ENCODE data around the gene PDE11A. TPM values are rescaled to one million over a fixed set of nuclear protein-coding genes. Genes with fewer than 3 reads are reported as not detected.

The PDE11A gene
- total and polyA plus RNA-seq, 2 of the 8 experiments (the other 6 are each of a cell fraction or from before 2014, with no cell fraction given) = 0.19 to 0.23 TPM

DNA sequence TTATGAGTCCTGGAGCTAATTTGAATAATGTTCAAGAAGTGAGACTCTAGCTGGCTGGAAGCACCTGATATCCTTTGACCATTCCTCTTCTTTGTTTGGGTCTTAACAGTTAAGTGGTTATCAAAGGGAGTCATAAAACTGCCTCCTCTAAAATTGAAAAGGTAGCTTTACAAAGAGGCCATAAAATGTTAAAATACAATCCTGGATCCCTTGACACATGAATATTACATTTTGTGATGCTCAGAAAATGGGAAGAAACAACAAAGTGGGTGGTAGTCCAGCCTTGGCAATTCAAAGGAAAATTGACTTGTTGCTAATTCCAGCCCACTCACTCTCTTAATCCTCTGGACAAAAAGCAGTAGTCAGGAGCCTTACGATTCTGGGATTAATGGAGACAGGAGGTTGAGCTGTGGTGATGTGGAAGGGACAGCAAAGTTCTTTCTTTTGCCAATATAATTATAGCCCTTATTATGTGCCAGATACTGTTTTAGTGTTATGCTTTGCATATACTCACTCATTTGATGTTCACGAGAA, 339.2 kb downstream of the PDE11A start:
- ChIA-PET POLR2A (ENCODE audit: partially characterized antibody) (no interaction called here), CTCF (ENCODE audit: partially characterized antibody) (interaction anchor here (0.6 to 1.4 kb wide), 3 partner anchors 25 to 63 kb away, joined by 3 read pairs; no protein-coding TSS in a partner anchor)
- H3K27me3 ChIP-seq (replicated peaks in 1 of 4; ENCODE audit: control insufficient read depth in 3 of 4, extremely low read depth in 1 of 4, insufficient read depth in 3 of 4, low read length in 3 of 4) = peaks cover 27 to 72% (median 58%) of the 10 kb centered on the region in 4 experiments

More for the DNA sequence above, 339.2 kb downstream of the PDE11A start:
- Histone ChIP-seq H2BK5ac (ENCODE audit: low read depth, low read length) (no peak overlapping the region), H2AK5ac (ENCODE audit: low read depth, low read length) (no peak overlapping the region), H3K4ac (replicated peaks; ENCODE audit: insufficient read length, low read depth, low read length) (no peak overlapping the region), H4K5ac (ENCODE audit: insufficient read length, low read depth, low read length) (no peak overlapping the region), H3K79me2 (ENCODE audit: control insufficient read depth in 1 of 2, insufficient read depth in 2 of 2, low read length in 2 of 2) (no peaks in the 10 kb centered on the region), H4K91ac (replicated peaks; ENCODE audit: insufficient read length, low read length) (no peak overlapping the region), H3K27ac (ENCODE audit: low read depth, low read length) (no peak overlapping the region), H3K14ac (ENCODE audit: insufficient read length) (no peak overlapping the region), H3K36me3 (ENCODE audit: control insufficient read depth in 2 of 4, insufficient read depth in 4 of 4, low read length in 3 of 4) (no peaks in the 10 kb centered on the region), H4K8ac (ENCODE audit: extremely low read depth, insufficient read depth, low read length) (no peak overlapping the region), H3K23ac (ENCODE audit: insufficient read length) (no peak overlapping the region), H3K9ac (replicated peaks in 1 of 4; ENCODE audit: extremely low read depth in 1 of 4, low read depth in 3 of 4, low read length in 3 of 4) (no peak overlapping the region), H3K9me3 (ENCODE audit: insufficient read depth in 2 of 2, low read depth in 1 of 2, low read length in 1 of 2) (no peaks in the 10 kb centered on the region), H2BK20ac (ENCODE audit: low read length) (no peak overlapping the region), H2BK15ac (ENCODE audit: low read length) (no peak overlapping the region), H4K20me1 (replicated peaks in 1 of 2; ENCODE audit: control insufficient read depth in 1 of 2, insufficient read depth in 2 of 2, low read length in 2 of 2) (no peaks in the 10 kb centered on the region), H3K79me1 (ENCODE audit: low read depth, low read length) (no peaks in the 10 kb centered on the region), H3K4me2 (ENCODE audit: insufficient read depth in 1 of 2, low read depth in 2 of 2, low read length in 2 of 2) (no peak overlapping the region), H3K56ac (replicated peaks; ENCODE audit: insufficient read length, low read depth, low read length) (no peak overlapping the region), H3K23me2 (ENCODE audit: low read depth, low read length) (no peaks in the 10 kb centered on the region), H2AFZ (ENCODE audit: low read length) (no peak overlapping the region), H2BK12ac (ENCODE audit: low read depth, low read length) (no peak overlapping the region), H3K4me1 (replicated peaks in 1 of 4; ENCODE audit: control insufficient read depth in 3 of 4, insufficient read depth in 4 of 4, low read length in 3 of 4) (no peaks in the 10 kb centered on the region), H3K4me3 (ENCODE audit: extremely low read depth in 1 of 4, insufficient read depth in 2 of 4, low read depth in 3 of 4, low read length in 4 of 4) (no peak overlapping the region), H3K18ac (ENCODE audit: extremely low read depth, low read length) (no peak overlapping the region), H2BK120ac (replicated peaks; ENCODE audit: low read depth, low read length) (no peak overlapping the region)
- DNase-seq (ENCODE audit: low read depth in 1 of 2, low spot score in 2 of 2) (no peak), FAIRE-seq (no peak)
- TF ChIP-seq CTBP2 (IDR thresholded peaks at IDR 0.05; ENCODE audit: borderline replicate concordance, insufficient read depth, insufficient read length, low read length) = no peak
- TF ChIP-seq BACH1 (IDR thresholded peaks at IDR 0.05; ENCODE audit: low read length) = no peak
- TF ChIP-seq KDM5A (IDR thresholded peaks at IDR 0.05; ENCODE audit: low read length) = no peak
- TF ChIP-seq CREB1 (IDR thresholded peaks at IDR 0.05) = no peak
- no peak for TF ChIP-seq GTF2F1 (IDR thresholded peaks at IDR 0.05; ENCODE audit: borderline replicate concordance, low read depth, low read length)
- TF ChIP-seq CBX8 (IDR thresholded peaks at IDR 0.05; ENCODE audit: borderline replicate concordance, low read depth, low read length) = no peak
- TF ChIP-seq EZH2 (IDR thresholded peaks at IDR 0.05; ENCODE audit: low read depth, low read length, severe bottlenecking) = no peak
- no peak for TF ChIP-seq SAP30 (IDR thresholded peaks at IDR 0.05; ENCODE audit: insufficient read depth, insufficient replicate concordance, low read length)
- no peak for TF ChIP-seq TAF7 (optimal IDR thresholded peaks at IDR 0.05; ENCODE audit: borderline replicate concordance, low read depth, low read length)
- no peak for TF ChIP-seq ZNF274 (IDR thresholded peaks at IDR 0.05; ENCODE audit: borderline replicate concordance, extremely low read depth, low read length)
- TF ChIP-seq BRCA1 (IDR thresholded peaks at IDR 0.05; ENCODE audit: low read depth, low read length) = no peak
- TF ChIP-seq RBBP5 (IDR thresholded peaks at IDR 0.05; ENCODE audit: borderline replicate concordance, low read depth, low read length) = no peak
- no peak for TF ChIP-seq PHF8 (conservative IDR thresholded peaks at IDR 0.05; ENCODE audit: low read depth, low read length)
- WGBS, 2 experiments (ENCODE audit: extremely low coverage in 1 of 2, insufficient coverage in 1 of 2, insufficient read length in 1 of 2, insufficient replicate concordance in 2 of 2, low coverage in 1 of 2, low lambda C conversion rate in 2 of 2, missing lambda C conversion rate in 1 of 2) = 83% methylated on average over 2 of the region's 2 CpGs; no CpG with 5 or more reads in 1 of the 2 experiments

All from H1 (cell line).